SH-SY5Y (cell line): ENCODE data around the gene GLYATL2.

Experiments
- GATA2 ChIP-seq: IDR thresholded peaks from 2 replicates; pipeline ENCODE4 v1.6.1; 2011; ENCODE audit warnings: mild to moderate bottlenecking, low read depth, low read length
- GATA3 ChIP-seq: IDR thresholded peaks from 2 replicates; pipeline ENCODE4 v1.6.1; 2011; ENCODE audit warnings: low read depth, mild to moderate bottlenecking, low read length, moderate library complexity

DNA sequence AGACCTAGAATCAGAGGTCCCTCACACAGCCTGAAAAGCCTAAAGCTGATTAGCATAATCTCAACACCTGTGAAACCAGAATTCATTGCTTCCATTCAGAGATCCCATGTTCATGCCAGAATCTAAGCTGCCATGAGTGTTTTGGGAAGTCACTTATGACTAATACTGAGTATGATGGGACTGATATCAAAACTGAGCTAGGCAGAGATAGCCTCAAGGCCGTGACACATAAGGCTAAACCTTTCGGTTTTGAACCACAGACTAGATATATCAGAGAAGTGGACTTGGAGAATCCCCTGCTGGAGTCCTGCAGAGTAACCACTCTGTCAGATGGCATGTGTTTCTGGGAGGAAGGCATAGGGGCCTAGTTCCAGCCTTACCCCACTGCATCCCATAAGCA is 23.1 kb upstream of the GLYATL2 start:
- TF ChIP-seq GATA2 (no peak), GATA3 (no peak)
